ENCODE results near the gene LCN10.
"Not testable (repeated sequence)": the region's sequence is repeated elsewhere in the genome, so short reads cannot be mapped to it uniquely, and the experiment has no call there.

The LCN10 gene

DNA sequence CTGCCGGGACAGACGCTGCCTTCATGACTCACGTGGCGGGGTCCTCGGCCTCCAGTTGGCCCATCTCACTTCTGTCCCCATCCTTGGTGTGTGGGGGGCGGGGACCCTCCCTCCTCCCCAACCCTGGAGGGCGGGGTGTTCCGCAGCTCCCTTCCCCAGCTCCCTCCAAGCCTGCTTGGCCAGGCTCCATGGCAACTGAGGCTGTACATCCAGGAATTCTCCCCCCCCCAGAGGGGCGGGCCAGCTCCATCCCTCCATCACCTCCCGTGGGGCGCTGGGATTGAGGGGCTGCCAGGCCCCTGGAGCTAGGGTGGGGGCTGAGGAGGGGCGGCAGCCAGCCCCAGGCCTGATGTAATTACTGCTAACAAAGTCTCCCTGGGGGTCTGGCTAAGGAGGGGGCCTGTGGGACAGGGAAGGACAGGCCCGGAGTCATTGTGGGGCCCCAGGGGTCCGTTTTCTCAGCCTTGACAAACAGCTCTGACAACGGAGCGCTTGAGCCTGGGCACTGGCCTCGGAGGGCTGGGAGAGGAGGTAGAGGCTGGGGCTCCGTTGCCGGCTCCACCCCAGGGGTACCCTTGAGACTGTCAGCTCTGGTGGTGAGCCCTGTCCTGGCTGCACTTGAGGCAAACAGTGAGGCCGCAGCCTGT is 22.4 kb downstream of the LCN10 start:
- no peak for DNase-seq (ENCODE audit: low read depth)

DNA sequence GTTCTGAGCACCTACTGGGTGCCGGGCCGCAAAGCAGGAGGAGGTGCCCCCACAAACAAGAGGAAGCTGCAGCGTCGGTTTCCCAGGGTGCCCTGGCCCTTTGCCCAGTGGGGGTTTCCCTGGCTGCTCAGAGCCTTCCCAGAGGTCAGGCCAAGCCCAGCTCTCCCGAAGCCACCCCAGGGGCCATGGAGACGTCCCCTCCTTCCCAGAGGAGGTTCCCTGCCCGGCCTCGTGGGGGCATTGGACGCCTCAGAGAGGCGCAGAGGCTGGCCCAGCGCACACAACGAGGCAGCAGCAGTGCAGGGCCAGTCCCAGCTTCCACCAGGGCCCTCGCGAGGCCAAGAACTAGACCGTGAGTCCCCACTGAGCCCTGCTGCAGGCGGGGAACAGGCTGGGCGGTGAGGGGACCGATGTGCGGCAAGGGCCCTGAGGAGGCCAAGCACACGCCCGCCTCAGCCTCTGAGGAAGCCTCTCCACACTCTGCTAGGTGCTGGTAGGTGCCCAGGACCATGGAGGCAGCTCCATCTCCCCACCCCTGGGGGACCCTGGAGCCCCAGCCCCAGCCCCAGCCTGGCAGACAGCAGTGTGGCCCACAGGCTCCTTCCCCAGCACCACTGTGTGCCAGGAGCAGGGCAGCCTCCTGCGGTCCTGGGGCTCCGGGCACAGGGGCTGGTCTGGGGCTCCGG is 23.4 kb downstream of the LCN10 start:
- DNase-seq (ENCODE audit: low read depth) = no peak

DNA sequence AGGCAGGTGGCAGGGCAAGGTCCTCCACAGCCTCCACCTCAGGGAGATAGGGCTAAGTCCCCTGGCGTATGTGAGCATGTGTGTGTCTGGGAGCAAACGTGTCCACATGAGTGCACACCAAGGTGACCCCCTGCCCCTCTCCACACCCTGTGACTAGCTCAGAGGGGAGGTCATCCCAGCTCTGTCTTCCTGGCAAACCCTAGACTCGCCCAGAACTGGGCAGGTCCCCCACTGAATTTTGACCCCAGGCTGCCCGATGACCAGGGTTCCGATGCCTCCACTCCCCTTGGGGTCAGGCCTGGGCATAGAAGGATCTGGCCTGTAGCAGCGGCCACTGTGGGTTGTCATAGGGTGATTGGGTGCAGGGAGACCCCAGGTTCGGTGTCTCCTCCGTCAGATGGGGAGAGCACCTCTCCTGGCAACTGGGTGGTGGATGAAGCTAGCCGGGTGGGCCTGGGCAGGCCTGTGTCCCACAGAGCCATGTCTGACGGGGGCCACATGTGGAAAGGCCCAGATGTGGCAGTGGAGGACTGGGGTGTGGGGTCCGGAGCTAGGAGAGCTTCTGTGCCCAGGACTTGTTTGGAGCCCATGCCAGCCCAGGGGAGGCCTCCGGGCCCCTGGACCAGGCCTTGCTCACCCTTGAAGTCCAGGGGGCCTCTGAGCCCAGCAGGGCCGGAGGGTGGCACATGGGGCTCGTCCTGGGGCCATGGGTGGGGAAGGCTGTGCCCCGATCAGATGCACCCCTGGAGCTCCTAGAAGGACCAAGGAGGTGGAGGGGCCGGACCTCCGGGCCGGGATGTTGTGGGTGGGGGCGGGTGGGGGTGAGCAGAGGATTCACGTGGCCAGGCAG is 24.2 kb downstream of the LCN10 start:
- no peak for DNase-seq (ENCODE audit: low read depth)

DNA sequence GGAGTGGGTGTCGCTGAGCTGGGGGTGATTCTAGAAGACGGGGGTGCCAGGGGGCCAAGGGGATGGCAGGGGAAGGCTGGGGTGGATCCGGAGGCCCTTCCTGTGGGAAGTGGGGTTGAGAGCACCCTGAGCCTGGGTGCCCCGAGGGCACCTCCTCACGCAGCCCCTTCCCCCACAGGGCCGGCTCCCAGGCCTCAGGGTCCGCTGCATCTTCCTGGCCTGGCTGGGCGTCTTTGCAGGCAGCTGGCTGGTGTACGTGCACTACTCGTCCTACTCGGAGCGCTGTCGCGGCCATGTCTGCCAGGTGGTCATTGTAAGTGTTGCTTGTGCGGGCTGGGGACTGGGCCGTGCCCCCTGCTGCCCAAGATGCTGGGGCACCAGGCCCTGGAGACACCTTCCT is 25.3 kb downstream of the LCN10 start:
- no peak for DNase-seq (ENCODE audit: low read depth)

DNA sequence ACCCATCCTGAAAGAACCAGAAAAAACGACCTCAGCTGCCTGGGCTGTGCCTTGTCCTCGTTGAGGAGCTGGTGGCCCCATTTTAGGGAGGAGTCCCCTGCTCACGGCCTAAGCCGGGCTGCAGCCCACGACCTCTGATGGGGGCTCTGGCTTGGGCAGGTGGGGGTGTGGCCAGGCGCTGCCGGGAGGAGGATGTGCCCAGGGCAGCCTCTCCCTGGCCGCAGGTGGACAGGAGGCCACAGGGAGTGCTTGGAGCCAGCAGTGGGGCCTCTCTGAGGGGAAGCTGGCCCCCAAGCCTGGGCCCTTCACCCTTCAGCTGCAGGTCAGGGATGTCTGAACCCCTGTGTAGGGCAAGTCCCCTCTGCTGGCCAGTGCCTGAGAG is 27.9 kb downstream of the LCN10 start:
- DNase-seq (ENCODE audit: low read depth) = no peak

DNA sequence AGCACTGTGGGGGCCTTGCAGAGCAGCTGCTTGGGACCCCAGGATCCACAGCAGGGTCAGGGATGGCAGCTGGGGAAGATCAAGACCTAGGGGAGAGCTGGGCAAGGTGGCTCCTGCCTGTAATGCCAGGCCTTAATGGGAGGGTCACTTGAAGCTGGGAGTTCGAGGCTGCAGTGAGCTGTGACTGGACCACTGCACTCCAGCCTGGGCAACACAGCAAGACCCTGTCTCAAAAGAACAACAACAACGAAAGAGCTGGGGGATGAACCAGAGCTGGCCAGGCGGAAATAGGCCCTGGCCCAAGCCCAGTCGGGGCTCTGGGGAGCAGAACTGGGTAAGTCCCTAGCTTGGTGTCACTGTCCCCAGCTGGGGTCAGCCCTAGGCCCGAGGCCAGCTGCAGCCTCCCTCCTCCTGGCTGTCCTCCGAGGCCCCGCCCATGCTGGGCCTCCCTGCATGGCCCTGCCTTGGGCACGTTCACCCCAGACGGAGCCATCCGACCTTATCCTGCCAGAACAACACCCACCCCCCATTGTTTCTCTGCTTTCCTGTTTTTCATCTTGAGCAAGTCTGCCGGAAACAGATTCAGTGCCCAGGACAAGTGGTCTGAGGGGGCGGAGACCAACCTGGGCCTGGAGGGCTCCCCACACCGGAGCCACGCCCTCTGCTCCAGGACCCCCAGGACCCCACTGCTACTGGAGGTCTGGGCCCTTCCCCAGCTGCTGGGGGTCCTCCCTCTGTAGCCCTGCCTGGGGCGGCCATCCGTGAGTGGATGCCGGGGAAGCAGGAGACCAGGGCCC is 28.4 kb downstream of the LCN10 start:
- no peak for DNase-seq (ENCODE audit: low read depth)

DNA sequence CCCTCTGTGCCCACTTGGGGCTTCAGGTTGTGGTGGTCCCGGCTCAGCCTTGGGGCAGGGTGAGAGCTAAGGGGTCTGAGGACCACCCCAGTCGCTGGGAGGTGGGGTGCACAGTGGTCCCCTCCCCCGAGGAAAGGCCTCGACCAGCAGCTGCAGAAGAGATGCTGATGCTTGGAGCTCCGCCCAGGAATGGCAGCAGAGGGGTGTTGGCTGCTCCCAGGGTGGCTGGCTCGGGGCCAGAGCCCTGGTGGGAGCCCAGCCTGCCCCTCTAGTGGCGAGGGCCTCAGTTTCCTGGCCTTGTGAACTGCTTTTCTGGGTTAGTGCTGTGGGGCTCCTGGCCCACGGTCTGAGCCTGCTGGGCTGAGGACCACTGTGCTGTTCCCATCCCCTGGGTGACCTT is 29.2 kb downstream of the LCN10 start:
- DNase-seq (ENCODE audit: low read depth) = no peak

DNA sequence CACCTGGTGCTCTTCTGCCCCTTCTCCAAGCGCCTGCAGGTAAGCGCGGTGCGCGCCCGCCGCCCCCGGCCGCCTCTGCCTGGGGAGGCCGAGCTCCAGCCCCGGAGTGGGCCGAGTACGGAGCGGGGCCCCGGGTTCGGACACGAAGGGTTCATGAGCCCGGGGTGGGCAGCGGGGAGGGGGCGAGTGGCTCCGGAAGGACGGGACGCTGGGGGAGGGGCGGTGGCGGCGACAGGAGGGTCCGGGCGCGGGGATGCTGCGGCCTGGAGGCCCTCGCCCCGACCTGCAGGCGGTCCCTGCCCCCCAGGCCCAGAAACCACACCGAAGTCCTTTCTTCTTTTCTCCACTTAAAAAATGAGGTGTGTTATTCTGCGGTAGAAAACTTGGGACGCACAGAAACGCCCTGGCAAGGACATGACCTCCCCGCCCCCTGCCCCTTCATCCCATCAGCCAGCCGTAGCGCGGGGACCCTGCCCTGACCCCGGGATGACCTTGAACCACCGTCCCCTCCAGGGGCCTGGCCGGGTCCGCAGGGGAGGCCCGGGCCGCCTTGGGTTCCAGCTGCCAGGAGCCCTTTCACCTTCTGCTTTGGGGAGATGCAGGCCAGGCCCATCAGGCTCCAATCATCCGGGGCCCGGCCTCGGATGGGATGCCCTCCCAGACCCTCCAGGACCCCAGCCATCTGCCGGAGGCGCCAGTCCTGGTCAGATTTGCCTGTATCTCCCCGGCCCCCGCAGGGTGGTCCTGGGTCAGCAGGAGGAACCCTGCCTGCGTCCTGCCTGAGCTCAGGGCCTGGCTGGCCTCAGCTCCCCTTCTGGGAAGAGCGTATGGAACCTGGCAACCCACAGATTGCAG is 29.8 kb downstream of the LCN10 start:
- DNase-seq (ENCODE audit: low read depth) = no peak

DNA sequence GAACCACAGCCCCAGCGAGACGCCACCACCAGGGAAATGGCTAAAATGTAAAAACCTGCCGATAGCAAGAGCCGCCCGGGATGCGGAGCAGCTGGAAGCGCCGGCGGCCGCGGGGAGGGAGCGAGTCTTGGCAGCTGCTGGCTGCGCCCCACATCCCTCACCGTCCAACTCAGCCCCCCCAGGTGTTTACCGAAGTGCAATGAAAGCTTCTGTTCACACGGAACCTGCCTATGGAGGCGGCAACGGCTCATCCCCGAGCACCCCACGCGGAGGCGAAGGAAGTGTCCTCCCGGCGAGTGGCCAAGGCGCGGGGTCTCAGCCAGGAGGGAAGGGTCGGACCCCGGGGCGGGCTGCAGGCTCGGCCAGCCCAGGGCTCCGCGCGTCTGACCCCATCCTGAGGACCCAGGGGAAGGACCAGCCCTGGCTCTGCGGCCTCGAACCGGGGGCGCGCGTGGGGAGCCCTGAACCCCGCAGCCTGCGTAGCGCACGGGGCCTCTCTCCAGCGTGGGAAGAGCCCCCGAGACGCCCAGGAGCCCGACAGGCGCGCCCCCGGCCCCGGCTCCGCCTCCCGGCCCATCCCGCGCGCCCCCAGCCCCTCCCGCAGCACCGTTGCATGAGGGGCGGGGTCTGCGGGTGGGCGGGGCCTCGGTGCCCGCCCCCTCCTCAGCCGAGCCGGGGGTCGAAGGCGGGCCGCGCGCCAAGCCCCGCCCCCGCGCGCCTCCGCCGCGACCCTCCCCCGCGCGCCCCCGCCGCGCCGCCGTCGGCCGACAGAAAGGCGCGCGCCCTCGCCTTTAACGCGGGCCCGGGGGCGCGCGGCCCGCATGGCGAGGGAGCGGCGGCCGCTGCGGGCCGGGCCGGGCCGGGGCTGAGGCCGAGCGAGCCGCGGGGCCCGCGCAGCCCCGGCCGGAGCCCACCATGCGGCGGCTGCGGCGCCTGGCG is 30.7 kb downstream of the LCN10 start, which contains the start of gene DIPK1B:
Gene DIPK1B, plus strand, starts transcription at position 822 of the 939 bp plus-strand sequence. Its CDS starts 94 bp downstream, at position 916.
- DNase-seq (ENCODE audit: low read depth) = no peak

DNA sequence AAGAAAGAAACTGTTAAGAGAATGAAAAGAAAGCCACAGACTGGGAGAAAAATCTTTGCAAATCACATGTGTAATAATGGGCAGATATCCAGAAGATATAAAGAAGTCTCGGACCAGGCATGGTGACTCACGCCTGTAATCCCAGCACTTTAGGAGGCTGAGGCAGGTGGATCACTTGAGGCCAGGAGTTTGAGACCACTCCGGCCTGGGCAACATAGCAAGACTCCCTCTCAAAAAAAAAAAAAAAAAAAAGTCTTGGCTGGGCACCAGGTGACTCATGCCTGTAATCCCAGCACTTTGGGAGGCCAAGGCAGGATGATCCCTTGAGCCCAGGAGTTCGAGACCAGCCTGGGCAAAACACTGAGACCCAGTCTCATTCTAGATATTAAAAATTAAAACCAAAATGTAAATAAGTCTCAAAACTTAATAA is 31.5 kb downstream of the LCN10 start:
- DNase-seq (ENCODE audit: low read depth) = not testable (repeated sequence)

DNA sequence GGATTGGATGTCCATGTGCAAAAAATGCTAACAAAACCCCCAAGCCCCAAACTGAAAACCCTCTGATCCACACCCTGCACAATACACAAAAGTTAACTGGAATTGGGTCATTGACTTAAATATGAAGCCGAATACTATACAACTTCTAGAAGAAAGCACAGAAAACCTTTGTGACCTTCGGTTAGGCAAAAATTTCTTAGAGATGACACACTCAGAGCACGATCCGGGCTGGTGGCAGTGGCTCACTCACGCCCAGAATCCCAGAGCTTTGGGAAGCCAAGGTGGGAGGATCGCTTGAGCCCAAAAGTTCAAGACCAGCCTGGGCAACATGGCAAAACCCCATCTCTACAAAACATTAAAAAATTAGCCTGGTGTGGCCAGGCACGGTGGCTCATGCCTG is 32.2 kb downstream of the LCN10 start:
- DNase-seq (ENCODE audit: low read depth) = no peak

DNA sequence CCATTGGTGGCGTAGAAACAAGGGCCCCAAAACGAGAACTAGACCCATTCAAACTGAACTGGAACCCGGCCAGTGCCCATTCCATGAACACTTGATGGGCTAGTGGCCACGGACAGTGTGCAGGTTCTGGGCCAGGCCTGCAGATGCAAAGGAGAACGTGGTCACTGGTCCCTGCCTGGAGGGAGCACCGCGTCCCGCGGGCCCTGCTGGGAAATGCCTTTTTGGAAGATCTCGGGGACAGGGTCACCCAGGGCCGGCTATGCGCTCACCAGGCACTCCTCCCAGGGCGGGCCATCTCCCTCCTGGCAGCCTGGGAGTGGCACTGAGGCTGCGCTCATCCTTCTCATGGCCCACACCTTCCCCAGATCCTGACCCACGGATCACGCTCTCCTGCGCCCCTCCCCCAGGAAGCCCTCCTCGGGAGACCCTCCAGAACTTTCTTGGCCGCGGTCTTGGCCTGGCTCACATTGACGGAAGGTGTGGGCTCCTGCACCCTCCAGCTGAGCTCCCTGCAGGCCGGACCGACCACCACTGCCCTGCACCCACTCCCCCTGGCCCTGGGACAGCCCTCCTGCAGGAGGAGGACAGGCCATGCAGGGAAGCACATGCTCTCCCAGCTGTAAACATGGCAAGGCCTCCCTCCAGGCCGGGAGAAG is 33.2 kb downstream of the LCN10 start:
- no peak for DNase-seq (ENCODE audit: low read depth)

DNA sequence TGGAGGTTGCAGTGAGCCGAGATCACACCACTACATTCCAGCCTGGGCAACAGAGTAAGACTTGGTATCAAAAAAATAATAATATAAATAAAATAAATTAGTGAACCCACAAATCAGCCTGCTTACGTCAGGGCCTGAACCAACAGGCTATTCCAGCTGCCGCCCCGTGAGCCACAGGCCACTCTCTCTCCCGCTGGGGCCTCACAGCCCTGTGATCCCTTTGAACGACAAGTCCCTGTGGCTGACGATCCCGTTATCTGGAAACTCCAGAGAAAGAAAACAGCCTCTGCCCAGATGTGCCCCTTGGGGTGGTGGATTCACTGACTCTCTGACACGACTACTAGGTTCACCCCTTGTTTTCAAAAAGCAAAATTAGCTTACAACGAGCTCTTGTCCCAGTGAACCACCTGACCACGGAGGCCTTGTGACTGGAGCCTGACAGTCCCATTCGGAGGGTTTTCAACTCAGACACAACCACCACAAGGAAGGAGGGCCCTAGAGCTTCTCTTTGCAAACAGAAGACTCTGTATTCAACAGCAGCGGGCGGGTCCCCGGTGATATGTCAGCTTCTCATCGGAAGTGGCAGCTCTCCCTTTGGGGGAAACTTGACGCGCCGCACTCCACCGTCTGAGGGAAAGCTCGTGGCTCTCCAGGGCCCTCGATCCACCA is 34.8 kb downstream of the LCN10 start:
- DNase-seq (ENCODE audit: low read depth) = no peak

DNA sequence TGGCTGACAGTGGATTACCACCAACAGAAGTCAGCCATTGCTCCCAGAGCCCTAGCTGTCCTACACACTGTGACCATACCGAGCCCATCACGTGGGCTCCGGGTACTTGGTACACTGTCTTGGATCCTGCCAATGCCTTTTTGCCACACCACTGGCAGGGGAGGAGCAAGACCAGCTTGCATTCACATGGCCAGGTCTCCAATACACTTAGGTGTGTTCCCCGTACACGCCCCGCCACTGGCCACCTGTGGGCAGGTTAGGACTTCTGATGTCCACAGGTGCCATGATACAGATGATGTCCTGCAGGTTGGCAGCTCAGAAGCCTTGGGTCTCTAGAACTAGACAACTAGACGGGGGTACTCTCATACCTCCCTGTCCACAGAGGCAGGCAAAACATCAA is 35.7 kb downstream of the LCN10 start:
- DNase-seq (ENCODE audit: low read depth) = no peak

DNA sequence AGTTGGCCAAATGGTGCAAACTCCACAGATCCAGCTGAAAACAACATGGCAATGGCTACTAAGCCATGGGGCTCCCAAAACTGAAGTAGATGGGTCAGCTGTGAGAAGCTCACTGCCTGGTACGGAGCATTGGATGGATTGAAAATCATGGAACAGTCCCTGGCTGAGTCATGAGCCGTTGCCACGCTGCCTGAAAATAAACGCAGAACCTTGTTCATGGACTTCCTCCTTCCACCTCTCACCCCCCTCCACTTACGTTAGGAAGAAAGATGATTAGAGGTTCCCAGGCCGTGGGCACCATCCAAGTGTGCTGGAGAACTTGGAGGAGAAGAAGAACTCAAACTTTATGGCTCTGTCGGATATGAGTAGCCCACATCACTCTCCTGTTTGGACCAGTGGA is 37.2 kb downstream of the LCN10 start:
- DNase-seq (ENCODE audit: low read depth) = no peak

DNA sequence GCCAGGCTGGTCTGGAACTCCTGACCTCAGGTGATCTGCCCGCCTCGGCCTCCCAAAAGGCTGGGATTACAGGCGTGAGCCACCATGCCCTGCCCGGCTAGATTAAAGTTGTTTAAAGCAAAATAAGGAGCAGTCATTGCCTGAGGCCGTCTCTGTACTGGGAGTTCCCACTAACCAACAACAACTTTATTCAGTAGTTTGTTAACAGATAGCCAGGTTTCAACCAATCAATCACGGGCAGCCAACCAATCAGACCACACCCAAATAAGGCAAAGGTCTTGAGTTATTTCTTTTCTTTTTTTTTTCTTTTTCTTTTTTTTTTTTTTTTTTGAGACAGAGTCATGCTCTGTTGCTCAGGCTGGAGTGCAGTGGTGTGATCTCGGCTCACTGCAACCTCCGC is 38.0 kb downstream of the LCN10 start:
- not testable (repeated sequence) for DNase-seq (ENCODE audit: low read depth)

DNA sequence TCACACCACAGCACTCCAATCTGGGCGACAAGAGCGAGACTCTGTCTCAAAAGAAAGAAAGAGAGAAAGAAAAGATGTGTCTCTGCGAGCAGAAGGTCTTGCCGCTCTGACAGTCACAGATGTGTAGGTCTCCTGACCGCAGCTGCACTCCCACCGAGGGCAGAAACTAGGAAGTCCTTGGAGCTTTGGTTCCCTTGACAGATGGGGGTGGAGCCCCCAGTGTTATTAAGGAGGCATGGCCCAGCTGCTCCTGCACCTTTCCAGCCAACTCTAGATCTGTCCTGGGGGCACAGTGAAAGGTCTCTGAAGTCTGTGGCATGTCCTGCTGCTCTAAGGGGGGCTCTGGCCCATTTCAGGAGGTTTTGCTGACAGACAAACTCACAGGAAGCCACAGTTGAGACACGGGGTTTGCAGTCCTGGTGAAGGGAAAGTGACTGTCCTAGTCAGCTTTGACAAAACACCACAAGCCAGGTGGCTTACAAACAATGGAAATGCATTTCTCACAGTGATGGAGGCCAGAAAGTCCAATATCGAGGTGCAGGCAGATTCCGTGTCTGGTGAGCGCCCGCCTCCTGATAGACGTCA is 39.4 kb downstream of the LCN10 start:
- no peak for DNase-seq (ENCODE audit: low read depth)

DNA sequence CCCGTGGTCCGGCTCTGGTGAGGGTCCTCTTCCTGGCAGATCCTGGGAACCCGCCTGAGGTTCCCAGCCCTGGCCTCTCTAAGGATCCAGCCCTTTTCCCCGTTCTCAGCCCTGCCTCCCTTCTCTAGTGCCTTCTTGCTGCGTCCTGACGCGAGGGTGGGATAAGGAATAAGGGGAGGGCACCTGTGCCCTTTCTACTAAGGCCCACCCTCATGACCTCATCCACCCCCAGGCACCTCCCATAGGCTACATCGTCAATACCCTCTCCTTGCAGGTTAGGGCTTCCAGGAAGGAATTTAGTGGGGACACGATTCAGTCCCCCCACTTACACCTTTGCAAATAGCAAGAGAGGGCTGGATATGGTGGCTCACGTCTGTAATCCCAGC is 41.1 kb downstream of the LCN10 start:
- no peak for DNase-seq (ENCODE audit: low read depth)
